ENCODE data around the gene CFL1.
"Not testable (repeated sequence)": the region's sequence is repeated elsewhere in the genome, so short reads cannot be mapped to it uniquely, and the experiment has no call there.

Gene CFL1

GRCh38 chr11:65857853-65858680 is at the start of gene CFL1:
Gene CFL1 (minus strand): TSS chr11:65858180. CDS start chr11:65858099, 81 bp downstream.
- peak; percentile 89 for DNase-seq

- no peak for DNase-seq
These were observed 48.6 kb upstream of the CFL1 start for GRCh38 chr11:65906602-65907001.

- DNase-seq, result no peak
These were observed 45.7 kb upstream of the CFL1 start for GRCh38 chr11:65903715-65904114.

DNA sequence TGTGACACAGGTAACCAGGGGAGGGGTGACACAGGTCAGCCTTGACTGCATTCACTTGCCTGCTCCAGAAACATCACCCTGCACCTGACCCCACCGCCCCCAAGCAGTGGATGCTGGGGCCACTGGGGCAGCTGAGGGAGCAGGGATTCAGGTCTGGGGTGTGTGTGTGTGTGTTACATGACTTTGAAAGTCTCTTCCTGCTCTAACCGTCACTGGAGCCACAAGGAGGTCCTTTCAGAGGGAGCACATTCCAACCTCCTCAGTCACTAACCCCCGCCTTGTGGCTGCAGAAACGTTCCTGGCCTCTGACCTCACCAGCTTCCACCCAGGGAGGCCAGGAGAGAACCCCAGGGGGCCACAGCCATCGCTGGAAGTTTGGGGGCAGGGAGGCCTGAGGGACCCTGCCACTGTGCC is 45.1 kb upstream of the CFL1 start:
- DNase-seq, result no peak

- no peak for DNase-seq
These were observed 42.9 kb upstream of the CFL1 start for GRCh38 chr11:65900899-65901180.

GRCh38 chr11:65900125-65900898 is 42.3 kb upstream of the CFL1 start, which contains the start of gene FOSL1:
Gene FOSL1 (minus strand): TSS chr11:65900388. CDS start chr11:65900339, 49 bp downstream.
- no peak for DNase-seq

- no peak for DNase-seq
These were observed 41.6 kb upstream of the CFL1 start for GRCh38 chr11:65899356-65900124.

DNA sequence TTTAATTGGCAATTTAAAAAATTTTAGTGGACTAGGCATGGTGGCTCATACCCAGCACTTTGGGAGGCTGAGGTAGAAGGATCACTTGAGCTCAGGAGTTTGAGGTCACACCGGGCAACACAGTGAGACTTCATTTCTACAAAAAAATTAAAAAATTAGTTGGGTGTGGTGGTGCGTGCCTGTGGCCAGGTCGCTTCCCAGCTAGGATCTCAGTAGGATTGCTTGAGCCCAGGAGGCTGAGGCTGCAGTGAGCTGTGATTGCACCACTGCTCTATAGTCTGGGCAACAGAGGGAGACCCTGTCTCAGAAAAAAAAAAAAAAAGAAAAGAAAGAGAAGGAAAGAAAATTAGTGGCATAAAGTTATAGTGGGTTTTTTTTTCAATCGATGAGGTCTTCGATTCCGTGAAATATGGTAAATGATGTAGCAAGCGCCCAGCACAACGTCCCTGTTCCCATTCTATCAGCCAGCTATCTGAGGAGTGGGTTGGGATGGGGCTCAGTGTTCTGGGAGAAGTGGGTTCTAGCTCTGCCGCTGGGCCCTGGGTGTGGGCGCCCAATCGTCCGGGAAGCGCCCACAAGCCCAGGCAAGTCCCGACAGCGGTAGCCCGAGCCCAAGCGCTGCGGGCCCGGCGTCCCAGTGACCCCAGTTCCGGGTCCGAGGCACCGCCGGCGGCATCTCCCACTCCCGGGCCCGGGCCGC is 40.8 kb upstream of the CFL1 start:
- DNase-seq, result no peak

- DNase-seq, result no peak
These were observed 39.1 kb upstream of the CFL1 start for GRCh38 chr11:65897020-65897471.

DNA sequence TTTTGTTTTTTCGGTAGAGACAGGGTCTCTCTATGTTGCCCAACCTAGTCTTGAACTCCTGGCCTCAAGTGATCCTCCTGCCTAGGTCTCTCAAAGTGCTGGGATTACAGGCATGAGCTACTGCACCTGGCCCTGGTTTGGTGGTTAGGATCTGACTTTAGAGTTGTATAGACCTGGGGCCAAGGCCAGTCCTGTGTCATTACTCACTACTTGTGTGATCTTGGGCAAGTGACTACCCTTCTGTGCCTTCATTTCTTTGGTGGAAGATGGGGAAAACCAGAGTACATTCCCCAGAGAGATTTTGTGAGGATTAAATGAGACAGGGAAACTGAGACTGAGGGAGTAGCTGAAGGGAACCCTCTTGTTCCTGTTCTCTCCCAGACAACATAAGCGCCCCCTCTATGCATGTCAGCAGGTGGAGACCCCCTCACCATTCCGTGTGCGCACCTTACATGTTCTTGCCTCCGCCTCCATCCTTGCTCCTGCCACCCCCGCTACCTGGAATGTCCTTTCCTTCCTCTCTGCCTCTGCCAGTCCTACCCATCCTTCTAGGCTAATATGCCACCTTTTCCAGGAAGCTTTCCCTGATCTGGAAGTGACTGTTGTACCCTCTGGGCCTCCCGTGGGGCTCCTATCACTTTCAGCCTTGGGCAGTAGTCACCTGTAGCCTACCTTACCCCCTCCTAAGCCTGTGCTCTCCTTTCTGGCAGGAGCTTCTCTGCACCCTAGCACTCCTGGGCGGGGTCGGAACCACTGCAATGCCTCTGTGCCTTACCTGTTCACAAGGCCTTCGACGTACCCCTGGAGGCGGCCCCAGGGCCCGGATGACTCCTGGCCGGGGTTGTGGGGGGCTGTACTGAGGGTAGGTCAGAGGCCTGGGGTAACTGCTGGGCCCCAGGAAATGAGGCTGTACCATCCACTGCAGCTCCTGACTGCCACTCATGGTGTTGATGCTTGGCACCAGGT is 38.3 kb upstream of the CFL1 start:
- DNase-seq, result no peak

GRCh38 chr11:65895482-65895981 is 37.6 kb upstream of the CFL1 start:
- DNase-seq, result no peak

DNA sequence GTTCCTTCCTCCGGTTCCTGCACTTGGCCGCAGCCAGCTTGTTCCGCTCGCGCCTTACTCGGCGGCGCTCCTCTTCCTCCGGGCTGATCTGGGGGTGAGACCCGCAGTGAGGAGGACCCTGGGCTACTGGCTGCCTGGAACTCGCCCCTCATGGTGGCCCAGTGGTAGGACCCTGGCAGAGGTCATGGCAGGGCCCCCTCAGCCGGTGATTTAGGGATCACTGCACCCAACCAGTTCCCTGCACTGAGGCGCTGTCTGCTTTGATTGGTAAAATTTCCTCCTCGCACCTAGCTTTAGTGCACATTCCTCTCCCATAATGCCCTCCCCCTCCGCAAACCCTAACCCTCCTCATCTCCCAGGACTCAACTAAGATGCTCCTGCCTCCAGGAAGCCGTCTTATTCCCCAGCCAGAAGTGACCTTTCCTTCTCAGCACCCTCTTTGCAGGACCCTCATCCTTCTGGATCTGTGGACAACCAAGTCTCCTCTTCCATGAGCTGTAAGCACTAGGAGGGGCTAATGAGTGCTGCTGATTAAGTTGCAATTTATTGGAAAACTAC is 36.1 kb upstream of the CFL1 start:
- DNase-seq, result no peak

- no peak for DNase-seq
These were observed 34.8 kb upstream of the CFL1 start for GRCh38 chr11:65892661-65893317.

DNA sequence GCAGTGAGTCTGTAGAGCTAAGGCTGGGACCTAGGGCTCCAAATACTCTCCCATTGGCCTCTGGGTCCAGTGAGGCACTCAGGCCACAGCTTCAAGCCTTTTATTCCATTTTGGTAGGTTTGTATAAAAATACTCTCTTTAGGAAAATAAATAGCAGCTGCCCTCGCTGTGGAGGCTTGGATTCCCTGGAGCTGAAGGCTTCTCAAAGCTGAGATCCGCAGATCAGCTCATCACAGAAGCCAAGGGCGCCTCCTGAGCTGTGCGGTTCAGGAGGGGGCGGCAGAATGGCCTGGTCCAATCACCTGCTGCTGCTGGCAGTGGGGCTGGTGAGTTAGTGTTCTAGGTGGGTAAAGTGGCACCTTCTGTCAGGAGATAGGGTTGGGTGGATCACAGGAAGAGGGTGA is 34.2 kb upstream of the CFL1 start:
- DNase-seq, result not testable (repeated sequence)

DNA sequence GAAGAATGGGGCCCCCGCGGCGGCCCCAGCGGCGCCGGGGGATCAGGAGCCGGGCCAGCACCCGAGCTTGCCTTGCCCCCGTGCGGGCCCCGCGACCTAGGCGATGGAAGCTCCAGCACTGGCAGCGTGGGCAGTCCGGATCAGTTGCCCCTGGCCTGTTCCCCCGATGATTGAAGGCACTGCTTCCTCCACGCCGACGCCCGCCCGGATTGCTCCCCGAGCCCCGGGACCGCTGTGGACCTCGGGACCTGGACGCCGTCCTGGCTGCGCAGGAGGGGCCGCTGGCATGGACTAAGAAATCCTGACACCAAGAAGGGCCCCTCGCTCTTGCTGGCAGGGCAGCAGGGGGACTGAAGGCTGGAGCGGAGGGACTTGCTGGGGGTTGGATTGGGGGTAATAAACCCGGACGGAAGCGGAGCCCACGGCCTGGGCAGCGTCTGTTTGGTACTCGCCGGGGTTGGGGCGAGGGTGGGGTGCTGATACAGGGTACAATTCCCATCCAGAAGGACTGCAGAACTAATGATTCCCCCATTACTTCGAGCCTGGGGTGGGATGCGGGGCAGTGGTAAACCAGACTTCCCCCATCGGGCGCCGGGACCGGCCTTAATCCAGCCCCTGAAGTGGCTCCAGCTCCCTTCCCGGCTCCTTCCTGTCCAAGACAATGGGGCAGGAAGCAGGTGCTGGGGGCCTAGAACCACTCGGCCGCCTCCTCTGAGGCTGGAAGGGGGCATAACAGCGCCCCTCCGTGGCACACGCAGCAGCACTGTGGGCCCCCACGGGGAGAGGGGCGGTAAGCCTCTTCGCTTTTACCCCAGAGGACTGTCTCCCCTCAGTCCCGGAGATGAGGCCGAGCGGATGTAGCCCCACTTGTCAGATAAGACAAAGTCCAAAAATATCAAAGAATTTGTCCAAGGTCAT is 33.5 kb upstream of the CFL1 start:
- no peak for DNase-seq

DNA sequence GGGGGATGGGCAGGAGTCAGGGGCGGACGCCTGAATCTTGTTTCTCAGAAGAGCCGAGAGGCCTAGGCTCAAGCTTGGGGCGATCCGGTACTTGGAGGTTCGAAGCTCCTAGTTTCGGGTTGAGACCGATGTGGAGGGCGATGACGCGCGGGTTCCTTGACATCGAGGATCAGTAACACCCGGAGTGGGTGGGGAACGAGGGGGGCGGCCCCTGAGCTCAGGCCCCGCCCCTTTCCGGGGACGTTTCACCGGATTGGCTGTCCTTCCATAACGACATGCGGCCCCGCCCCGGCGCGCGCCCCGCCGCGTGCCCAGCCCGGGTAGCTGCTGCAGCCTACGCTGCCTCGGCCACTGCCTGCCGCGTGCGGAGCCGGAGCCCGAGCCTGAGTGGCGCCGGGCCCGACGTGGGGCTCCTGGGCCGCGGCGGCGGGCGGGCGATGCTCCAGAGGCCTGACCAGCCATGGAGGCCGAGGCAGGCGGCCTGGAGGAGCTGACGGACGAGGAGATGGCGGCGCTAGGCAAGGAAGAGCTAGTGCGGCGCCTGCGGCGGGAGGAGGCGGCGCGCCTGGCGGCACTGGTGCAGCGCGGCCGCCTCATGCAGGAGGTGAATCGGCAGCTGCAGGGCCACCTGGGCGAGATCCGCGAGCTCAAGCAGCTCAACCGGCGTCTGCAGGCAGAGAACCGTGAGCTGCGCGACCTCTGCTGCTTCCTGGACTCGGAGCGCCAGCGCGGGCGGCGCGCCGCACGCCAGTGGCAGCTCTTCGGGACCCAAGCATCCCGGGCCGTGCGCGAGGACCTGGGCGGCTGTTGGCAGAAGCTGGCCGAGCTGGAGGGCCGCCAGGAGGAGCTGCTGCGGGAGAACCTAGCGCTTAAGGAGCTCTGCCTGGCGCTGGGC is 32.6 kb upstream of the CFL1 start, which contains the start of gene CCDC85B:
TSS of gene CCDC85B (plus strand) at position 350 of the 895 bp plus-strand sequence. CDS start at position 461, 111 bp downstream.
- peak; percentile 81 for DNase-seq

DNA sequence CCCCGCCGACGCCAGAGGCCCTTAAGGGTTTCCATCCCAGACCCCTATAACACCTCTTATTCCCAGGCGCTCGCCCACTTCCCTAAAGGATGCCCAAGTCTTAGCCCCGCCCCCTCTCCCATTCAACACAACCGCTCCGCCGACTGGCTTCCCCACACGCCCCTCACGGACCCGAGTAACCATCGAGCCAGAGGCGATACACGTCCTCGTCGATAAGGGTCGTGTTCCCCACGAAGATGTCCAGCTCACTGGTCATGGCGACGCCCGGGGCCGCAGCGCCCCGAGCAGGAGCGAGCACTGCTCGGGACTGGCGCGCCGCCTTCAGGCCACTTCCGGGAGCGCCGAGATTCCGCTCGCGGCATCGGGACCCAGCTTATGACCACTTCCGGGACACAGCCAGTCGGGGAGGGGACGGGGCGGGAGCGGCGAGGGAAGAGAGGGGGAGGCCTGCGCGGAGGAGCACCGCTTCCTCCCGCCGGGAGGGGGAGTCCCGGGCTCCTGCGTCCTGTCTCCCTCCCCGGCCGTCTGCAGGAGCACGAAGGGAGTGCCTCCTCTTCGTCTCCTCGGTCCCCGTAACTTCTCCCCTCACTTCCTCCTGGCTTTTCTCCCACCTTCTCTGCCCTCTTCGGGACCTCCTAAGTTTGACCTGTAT is 30.3 kb upstream of the CFL1 start, which contains the start of gene FIBP:
TSS of gene FIBP (minus strand) at position 309 of the 652 bp plus-strand sequence. CDS start at position 256, 53 bp downstream.
- DNase-seq, result peak; percentile 73

All from NCI-H2081 treated with DMSO at 0.1 percent for 48 hours (cell line).